ENCODE measurements around the gene GPR180. TPM values are rescaled to one million over a fixed set of nuclear protein-coding genes. Genes with fewer than 3 reads are reported as not detected.

The GPR180 gene
- total and polyA plus RNA-seq, 2 of the 13 experiments (the other 11 are each of a cell fraction or from before 2014, with no cell fraction given), result not detected

DNA sequence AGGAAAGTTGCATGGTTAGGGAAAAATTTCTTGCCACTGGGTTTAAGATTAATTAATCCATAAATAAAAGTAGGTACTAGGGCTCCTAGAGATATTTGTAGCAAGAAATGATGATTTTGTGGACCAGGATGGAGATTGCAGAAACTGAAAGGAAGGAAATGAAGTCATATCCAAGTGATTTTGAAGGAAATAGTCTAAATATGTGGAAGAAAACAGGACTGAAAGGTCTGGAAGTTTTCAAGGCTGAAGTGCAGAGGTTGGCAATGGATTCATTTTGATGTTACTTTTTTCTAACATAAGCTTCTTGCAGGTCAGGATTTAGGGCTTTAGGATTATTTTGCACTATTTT is 57.9 kb downstream of the GPR180 start:
- no peak overlapping the region for H3K9ac ChIP-seq (ENCODE audit: insufficient read depth, low read depth, low read length)
- no peaks in the 10 kb centered on the region for H3K79me2 ChIP-seq (ENCODE audit: insufficient read depth, low read length)
- no peaks in the 10 kb centered on the region for H3K9me3 ChIP-seq (ENCODE audit: low read length)
- intact Hi-C loops (cut with micrococcal nuclease; ENCODE audit: unreplicated experiment) (no loop called here), in situ Hi-C loops (cut with HindIII; ENCODE audit: extremely low pct_ligation_motif_present, low pct_unique_long_range_greater_than_20kb) (loop anchor here (25.0 kb wide), 1 partner anchor 753 kb away; no protein-coding TSS in a partner anchor)
- DNase-seq (ENCODE audit: low spot score) (no peak), ATAC-seq (no peak), FAIRE-seq (no peak)
- no TSS peak for BruUV-seq (replicated peaks)
- H3K4me1 ChIP-seq (ENCODE audit: insufficient read depth, low read length), result no peaks in the 10 kb centered on the region
- no peak overlapping the region for H3K4me3 ChIP-seq (replicated peaks in 1 of 3; ENCODE audit: insufficient read depth in 1 of 3, low read depth in 2 of 3, low read length in 3 of 3)
- peaks cover 0 to 12% of the 10 kb centered on the region in 2 experiments; a peak in 2 of 5 replicates for H3K27me3 ChIP-seq (ENCODE audit: control insufficient read depth in 1 of 2, insufficient read depth in 2 of 2, low read length in 2 of 2)
- no peaks in the 10 kb centered on the region for H4K20me1 ChIP-seq (ENCODE audit: insufficient read depth, low read length)
- H3K36me3 ChIP-seq (replicated peaks in 1 of 2; ENCODE audit: control insufficient read depth in 1 of 2, insufficient read depth in 2 of 2, low read length in 2 of 2), result no peaks in the 10 kb centered on the region
- no peak overlapping the region for H3K4me2 ChIP-seq (ENCODE audit: low read depth, low read length)
- no peak overlapping the region for H3K27ac ChIP-seq (ENCODE audit: extremely low read length, insufficient read depth, low read length)
- H2AFZ ChIP-seq (ENCODE audit: low read length), result no peak overlapping the region
- CTCF ChIA-PET (ENCODE audit: low intra/inter-chr PET ratio, low total read pairs), result no interaction called here
- TF ChIP-seq, protein P1, sequence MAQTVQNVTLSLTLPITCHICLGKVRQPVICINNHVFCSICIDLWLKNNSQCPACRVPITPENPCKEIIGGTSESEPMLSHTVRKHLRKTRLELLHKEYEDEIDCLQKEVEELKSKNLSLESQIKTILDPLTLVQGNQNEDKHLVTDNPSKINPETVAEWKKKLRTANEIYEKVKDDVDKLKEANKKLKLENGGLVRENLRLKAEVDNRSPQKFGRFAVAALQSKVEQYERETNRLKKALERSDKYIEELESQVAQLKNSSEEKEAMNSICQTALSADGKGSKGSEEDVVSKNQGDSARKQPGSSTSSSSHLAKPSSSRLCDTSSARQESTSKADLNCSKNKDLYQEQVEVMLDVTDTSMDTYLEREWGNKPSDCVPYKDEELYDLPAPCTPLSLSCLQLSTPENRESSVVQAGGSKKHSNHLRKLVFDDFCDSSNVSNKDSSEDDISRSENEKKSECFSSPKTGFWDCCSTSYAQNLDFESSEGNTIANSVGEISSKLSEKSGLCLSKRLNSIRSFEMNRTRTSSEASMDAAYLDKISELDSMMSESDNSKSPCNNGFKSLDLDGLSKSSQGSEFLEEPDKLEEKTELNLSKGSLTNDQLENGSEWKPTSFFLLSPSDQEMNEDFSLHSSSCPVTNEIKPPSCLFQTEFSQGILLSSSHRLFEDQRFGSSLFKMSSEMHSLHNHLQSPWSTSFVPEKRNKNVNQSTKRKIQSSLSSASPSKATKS (CRISPR knock-in tag; IDR thresholded peaks at IDR 0.05), result no peak
- TF ChIP-seq RARG (CRISPR knock-in tag; IDR thresholded peaks at IDR 0.05; ENCODE audit: low read depth) (no peak), POLR2G (IDR thresholded peaks at IDR 0.05; ENCODE audit: low read depth, low read length) (no peak), ZNF430 (CRISPR knock-in tag; IDR thresholded peaks at IDR 0.05) (no peak), ZNF383 (CRISPR knock-in tag; IDR thresholded peaks at IDR 0.05; ENCODE audit: borderline replicate concordance) (no peak), TBL1XR1 (IDR thresholded peaks at IDR 0.05; ENCODE audit: borderline replicate concordance, low read length, partially characterized antibody) (no peak)
- TF ChIP-seq, protein P2, sequence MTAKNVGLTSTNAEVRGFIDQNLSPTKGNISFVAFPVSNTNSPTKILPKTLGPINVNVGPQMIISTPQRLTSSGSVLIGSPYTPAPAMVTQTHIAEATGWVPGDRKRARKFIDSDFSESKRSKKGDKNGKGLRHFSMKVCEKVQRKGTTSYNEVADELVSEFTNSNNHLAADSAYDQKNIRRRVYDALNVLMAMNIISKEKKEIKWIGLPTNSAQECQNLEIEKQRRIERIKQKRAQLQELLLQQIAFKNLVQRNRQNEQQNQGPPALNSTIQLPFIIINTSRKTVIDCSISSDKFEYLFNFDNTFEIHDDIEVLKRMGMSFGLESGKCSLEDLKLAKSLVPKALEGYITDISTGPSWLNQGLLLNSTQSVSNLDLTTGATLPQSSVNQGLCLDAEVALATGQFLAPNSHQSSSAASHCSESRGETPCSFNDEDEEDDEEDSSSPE (CRISPR knock-in tag; IDR thresholded peaks at IDR 0.05), result no peak
- TF ChIP-seq, protein P3, sequence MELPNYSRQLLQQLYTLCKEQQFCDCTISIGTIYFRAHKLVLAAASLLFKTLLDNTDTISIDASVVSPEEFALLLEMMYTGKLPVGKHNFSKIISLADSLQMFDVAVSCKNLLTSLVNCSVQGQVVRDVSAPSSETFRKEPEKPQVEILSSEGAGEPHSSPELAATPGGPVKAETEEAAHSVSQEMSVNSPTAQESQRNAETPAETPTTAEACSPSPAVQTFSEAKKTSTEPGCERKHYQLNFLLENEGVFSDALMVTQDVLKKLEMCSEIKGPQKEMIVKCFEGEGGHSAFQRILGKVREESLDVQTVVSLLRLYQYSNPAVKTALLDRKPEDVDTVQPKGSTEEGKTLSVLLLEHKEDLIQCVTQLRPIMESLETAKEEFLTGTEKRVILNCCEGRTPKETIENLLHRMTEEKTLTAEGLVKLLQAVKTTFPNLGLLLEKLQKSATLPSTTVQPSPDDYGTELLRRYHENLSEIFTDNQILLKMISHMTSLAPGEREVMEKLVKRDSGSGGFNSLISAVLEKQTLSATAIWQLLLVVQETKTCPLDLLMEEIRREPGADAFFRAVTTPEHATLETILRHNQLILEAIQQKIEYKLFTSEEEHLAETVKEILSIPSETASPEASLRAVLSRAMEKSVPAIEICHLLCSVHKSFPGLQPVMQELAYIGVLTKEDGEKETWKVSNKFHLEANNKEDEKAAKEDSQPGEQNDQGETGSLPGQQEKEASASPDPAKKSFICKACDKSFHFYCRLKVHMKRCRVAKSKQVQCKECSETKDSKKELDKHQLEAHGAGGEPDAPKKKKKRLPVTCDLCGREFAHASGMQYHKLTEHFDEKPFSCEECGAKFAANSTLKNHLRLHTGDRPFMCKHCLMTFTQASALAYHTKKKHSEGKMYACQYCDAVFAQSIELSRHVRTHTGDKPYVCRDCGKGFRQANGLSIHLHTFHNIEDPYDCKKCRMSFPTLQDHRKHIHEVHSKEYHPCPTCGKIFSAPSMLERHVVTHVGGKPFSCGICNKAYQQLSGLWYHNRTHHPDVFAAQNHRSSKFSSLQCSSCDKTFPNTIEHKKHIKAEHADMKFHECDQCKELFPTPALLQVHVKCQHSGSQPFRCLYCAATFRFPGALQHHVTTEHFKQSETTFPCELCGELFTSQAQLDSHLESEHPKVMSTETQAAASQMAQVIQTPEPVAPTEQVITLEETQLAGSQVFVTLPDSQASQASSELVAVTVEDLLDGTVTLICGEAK (IDR thresholded peaks at IDR 0.05), result no peak
- TF ChIP-seq, protein P3 (CRISPR knock-in tag; IDR thresholded peaks at IDR 0.05), result no peak
- TF ChIP-seq, protein P4, sequence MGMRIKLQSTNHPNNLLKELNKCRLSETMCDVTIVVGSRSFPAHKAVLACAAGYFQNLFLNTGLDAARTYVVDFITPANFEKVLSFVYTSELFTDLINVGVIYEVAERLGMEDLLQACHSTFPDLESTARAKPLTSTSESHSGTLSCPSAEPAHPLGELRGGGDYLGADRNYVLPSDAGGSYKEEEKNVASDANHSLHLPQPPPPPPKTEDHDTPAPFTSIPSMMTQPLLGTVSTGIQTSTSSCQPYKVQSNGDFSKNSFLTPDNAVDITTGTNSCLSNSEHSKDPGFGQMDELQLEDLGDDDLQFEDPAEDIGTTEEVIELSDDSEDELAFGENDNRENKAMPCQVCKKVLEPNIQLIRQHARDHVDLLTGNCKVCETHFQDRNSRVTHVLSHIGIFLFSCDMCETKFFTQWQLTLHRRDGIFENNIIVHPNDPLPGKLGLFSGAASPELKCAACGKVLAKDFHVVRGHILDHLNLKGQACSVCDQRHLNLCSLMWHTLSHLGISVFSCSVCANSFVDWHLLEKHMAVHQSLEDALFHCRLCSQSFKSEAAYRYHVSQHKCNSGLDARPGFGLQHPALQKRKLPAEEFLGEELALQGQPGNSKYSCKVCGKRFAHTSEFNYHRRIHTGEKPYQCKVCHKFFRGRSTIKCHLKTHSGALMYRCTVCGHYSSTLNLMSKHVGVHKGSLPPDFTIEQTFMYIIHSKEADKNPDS (CRISPR knock-in tag; IDR thresholded peaks at IDR 0.05), result no peak
- POLR2A ChIA-PET, result no interaction called here
